Panc1 (cell line): ENCODE measurements around the gene FAM53B. TPM values are rescaled to one million over a fixed set of nuclear protein-coding genes. Genes with fewer than 3 reads are reported as not detected.

Experiments
- ATAC-seq: fragments of 200-7000 bp; cut with Tn5 transposase; 2 replicates; pipeline ENCODE4 v1.9.1; 2020; ENCODE audit warnings: mild to moderate bottlenecking, moderate library complexity
- BruUV-seq: library from RNA; stranded (reverse); fragments of 400-500 nt; replicated peaks from 2 replicates; lab custom pipeline; 2021; lab: Mats Ljungman, UMichigan
- CTCF ChIA-PET: fragments of 300-600 bp; sonication (Branson Sonifier 250); formaldehyde crosslinking; loops from one replicate; lab custom pipeline; 2022; ENCODE audit warnings: antibody characterized with exemption; lab: Charles Lee
- POLR2A ChIA-PET: fragments of 300-600 bp; sonication (Branson Sonifier 250); formaldehyde crosslinking; loops from one replicate; lab custom pipeline; 2022; ENCODE audit warnings: antibody characterized with exemption; lab: Charles Lee
- DNase-seq: peaks from one replicate; pipeline ENCODE4 v3.0.0-alpha.2; 2010; ENCODE audit warnings: low read depth, low spot score
- H3K27ac ChIP-seq: 2 replicates; pipeline ENCODE4 v1.5.1; 2011; ENCODE audit warnings: mild to moderate bottlenecking, low read length, inconsistent platforms
- H3K27me3 ChIP-seq: fragments of 200-500 bp; sonication (Bioruptor generic); 2 replicates; pipeline ENCODE4 v1.6.0; 2014; ENCODE audit warnings: low read length, inconsistent platforms; ENCODE audit not compliant: control insufficient read depth, insufficient read depth
- H3K36me3 ChIP-seq: fragments of 200-500 bp; sonication (Bioruptor generic); 2 replicates; pipeline ENCODE4 v1.5.1; 2014; ENCODE audit warnings: inconsistent platforms, mild to moderate bottlenecking, low read length, moderate library complexity; ENCODE audit not compliant: control insufficient read depth, insufficient read depth
- H3K4me1 ChIP-seq: 2 replicates; pipeline ENCODE4 v1.5.1; 2011; ENCODE audit warnings: inconsistent platforms, mild to moderate bottlenecking, low read length, moderate library complexity; ENCODE audit not compliant: control insufficient read depth, insufficient read depth
- H3K4me3 ChIP-seq, 2 experiments: 2 replicates each; pipeline ENCODE4 v1.5.1; 2011 to 2012; ENCODE audit warnings: low read depth in 2 of 2, low read length in 2 of 2, mild to moderate bottlenecking in 2 of 2, inconsistent platforms in 1 of 2, moderate library complexity in 1 of 2
- H3K9me3 ChIP-seq: fragments of 200-500 bp; sonication (Bioruptor generic); 2 replicates; pipeline ENCODE4 v1.5.1; 2014; ENCODE audit warnings: low read depth, mild to moderate bottlenecking, inconsistent platforms, low read length, moderate library complexity; ENCODE audit not compliant: control insufficient read depth, insufficient read depth
- POLR2AphosphoS5 ChIP-seq: IDR thresholded peaks from 2 replicates; pipeline ENCODE4 v1.6.1; 2012; ENCODE audit warnings: mild to moderate bottlenecking, low read depth, low read length, moderate library complexity
- SIN3A ChIP-seq: IDR thresholded peaks from 2 replicates; pipeline ENCODE4 v1.6.1; 2012; ENCODE audit warnings: low read depth, mild to moderate bottlenecking, low read length, moderate library complexity, borderline replicate concordance; ENCODE audit not compliant: insufficient read depth
- TCF7L2 ChIP-seq: IDR thresholded peaks from 2 replicates; pipeline ENCODE4 v1.6.1; 2011; ENCODE audit warnings: mild to moderate bottlenecking, low read depth, low read length, inconsistent platforms
- in situ Hi-C: cut with HindIII; loops from 2 replicates; pipeline ENCODE4 v1.10.0; 2016; ENCODE audit warnings: low sequenced_read_pairs, low pct_unique_long_range_greater_than_20kb
- intact Hi-C: fragments of 100-400 bp; cut with micrococcal nuclease; formaldehyde crosslinking; loops from one replicate; pipeline ENCODE4 v1.10.0; 2022; ENCODE audit not compliant: unreplicated experiment
- total RNA-seq: library from RNA; stranded (reverse); gene quantifications from one replicate; pipeline ENCODE4 v1.2.1, GENCODE V29; 2021; ENCODE audit not compliant: unreplicated experiment
- TF ChIP-seq, protein P1 (sequence below), 2 experiments: IDR thresholded peaks; 2 replicates each; pipeline ENCODE4 v1.6.1; 2011 to 2012; ENCODE audit warnings: low read depth in 2 of 2, control low read depth in 1 of 2, low read length in 1 of 2, mild to moderate bottlenecking in 1 of 2, moderate library complexity in 1 of 2; ENCODE audit not compliant: insufficient read depth in 1 of 2
- TF ChIP-seq, protein P2 (sequence below): fragments of 450-650 bp; IDR thresholded peaks from 2 replicates; pipeline ENCODE4 v1.5.1; 2017; ENCODE audit warnings: mild to moderate bottlenecking

The FAM53B gene
- total RNA-seq, 1 experiment from 2014 or later, result 42.5 TPM

DNA sequence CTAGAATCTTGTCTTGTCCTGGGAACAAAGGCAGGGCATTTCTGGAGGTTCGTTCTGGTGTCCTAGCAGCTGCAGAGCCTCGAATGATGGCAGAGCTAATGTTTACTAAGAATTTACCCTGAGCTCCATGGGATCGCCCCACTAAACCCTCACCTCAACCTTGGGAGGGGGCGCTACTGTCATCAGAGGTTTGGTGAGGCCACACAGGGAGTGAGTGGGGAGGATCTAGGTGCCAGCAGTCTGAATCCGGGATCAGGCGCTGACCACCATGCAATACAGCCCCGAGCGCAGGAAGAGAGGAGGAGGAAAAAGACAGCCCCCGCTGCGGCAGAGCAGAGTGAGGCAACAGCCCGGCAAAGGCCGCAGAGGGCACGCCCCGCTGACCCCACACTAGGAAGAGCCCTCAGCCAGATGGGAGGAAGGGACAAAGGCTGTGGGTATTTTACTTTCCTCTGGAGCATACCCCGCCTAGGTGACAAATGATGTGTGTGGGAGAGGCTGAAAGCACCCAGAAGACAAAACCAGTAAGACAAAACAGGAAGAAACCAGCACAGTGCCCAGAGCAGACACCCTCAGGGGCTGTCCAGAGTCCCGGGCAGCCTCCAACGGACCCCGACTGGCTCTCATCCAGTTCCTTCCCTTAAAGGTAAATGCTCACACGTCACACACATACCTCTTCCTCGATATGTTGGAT is 103.5 kb downstream of the FAM53B start:
- POLR2A ChIA-PET, result no interaction called here
- TF ChIP-seq, protein P1, sequence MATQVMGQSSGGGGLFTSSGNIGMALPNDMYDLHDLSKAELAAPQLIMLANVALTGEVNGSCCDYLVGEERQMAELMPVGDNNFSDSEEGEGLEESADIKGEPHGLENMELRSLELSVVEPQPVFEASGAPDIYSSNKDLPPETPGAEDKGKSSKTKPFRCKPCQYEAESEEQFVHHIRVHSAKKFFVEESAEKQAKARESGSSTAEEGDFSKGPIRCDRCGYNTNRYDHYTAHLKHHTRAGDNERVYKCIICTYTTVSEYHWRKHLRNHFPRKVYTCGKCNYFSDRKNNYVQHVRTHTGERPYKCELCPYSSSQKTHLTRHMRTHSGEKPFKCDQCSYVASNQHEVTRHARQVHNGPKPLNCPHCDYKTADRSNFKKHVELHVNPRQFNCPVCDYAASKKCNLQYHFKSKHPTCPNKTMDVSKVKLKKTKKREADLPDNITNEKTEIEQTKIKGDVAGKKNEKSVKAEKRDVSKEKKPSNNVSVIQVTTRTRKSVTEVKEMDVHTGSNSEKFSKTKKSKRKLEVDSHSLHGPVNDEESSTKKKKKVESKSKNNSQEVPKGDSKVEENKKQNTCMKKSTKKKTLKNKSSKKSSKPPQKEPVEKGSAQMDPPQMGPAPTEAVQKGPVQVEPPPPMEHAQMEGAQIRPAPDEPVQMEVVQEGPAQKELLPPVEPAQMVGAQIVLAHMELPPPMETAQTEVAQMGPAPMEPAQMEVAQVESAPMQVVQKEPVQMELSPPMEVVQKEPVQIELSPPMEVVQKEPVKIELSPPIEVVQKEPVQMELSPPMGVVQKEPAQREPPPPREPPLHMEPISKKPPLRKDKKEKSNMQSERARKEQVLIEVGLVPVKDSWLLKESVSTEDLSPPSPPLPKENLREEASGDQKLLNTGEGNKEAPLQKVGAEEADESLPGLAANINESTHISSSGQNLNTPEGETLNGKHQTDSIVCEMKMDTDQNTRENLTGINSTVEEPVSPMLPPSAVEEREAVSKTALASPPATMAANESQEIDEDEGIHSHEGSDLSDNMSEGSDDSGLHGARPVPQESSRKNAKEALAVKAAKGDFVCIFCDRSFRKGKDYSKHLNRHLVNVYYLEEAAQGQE (IDR thresholded peaks at IDR 0.05; ENCODE audit: insufficient read depth in 1 of 2, low read depth in 2 of 2, low read length in 1 of 2), result no peak
- TF ChIP-seq SIN3A, result no peak
- TF ChIP-seq POLR2AphosphoS5, result no peak
- CTCF ChIA-PET, result no interaction called here
- no peaks in the 10 kb centered on the region for H3K36me3 ChIP-seq
- no peak overlapping the region for H3K4me3 ChIP-seq
- in situ Hi-C loops (no loop called here), intact Hi-C loops (no loop called here)
- no peak overlapping the region for H3K27ac ChIP-seq
- ATAC-seq (no peak), DNase-seq (no peak)
- no peaks in the 10 kb centered on the region for H3K9me3 ChIP-seq
- no peaks in the 10 kb centered on the region for H3K27me3 ChIP-seq
- no TSS peak for BruUV-seq
- peaks cover 11% of the 10 kb centered on the region for H3K4me1 ChIP-seq

DNA sequence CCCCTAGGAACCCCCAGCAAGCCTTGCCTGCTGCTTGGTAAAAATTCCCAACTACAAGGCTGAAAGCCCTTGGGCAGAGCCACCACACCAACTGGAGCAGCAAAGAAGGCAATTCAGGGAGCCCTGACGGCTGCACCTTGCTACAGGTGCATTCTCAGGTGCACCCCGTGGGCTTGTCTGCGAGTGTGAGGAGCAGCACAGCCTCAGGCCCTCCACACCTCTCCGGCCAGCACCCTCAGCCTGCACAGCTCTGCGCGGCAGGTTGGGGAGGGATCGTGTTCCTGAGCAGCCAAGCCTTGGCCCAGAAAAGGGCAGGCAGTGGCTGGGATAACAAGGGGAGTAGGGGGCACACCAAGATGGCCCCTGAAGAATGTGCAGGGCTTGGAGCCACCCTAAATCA is 104.1 kb downstream of the FAM53B start:
- Histone ChIP-seq H3K9me3 (no peaks in the 10 kb centered on the region), H3K4me3 (no peak overlapping the region), H3K36me3 (no peaks in the 10 kb centered on the region), H3K27ac (no peak overlapping the region), H3K4me1 (peaks cover 11% of the 10 kb centered on the region), H3K27me3 (no peaks in the 10 kb centered on the region)
- in situ Hi-C loops (no loop called here), intact Hi-C loops (no loop called here)
- ATAC-seq (no peak), DNase-seq (no peak)
- TF ChIP-seq, protein P1 (IDR thresholded peaks at IDR 0.05; ENCODE audit: insufficient read depth in 1 of 2, low read depth in 2 of 2, low read length in 1 of 2), result no peak
- TF ChIP-seq SIN3A (no peak), TCF7L2 (no peak), POLR2AphosphoS5 (no peak)
- TF ChIP-seq, protein P2, sequence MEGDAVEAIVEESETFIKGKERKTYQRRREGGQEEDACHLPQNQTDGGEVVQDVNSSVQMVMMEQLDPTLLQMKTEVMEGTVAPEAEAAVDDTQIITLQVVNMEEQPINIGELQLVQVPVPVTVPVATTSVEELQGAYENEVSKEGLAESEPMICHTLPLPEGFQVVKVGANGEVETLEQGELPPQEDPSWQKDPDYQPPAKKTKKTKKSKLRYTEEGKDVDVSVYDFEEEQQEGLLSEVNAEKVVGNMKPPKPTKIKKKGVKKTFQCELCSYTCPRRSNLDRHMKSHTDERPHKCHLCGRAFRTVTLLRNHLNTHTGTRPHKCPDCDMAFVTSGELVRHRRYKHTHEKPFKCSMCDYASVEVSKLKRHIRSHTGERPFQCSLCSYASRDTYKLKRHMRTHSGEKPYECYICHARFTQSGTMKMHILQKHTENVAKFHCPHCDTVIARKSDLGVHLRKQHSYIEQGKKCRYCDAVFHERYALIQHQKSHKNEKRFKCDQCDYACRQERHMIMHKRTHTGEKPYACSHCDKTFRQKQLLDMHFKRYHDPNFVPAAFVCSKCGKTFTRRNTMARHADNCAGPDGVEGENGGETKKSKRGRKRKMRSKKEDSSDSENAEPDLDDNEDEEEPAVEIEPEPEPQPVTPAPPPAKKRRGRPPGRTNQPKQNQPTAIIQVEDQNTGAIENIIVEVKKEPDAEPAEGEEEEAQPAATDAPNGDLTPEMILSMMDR, result no peak
- ChIA-PET POLR2A (no interaction called here), CTCF (no interaction called here)
- no TSS peak for BruUV-seq
